Uterus (tissue), 2 donors: ENCODE results near the gene HSCB.
"Not testable (repeated sequence)": the region's sequence is repeated elsewhere in the genome, so short reads cannot be mapped to it uniquely, and the experiment has no call there.

Source experiments
- CTCF ChIP-seq, 4 experiments: fragments of 200-600 bp in 2 of 4; fragments of 450-650 bp in 2 of 4; sonication (generic) in 2 of 4; IDR thresholded peaks; one replicate each; pipeline ENCODE4 v1.5.1; 2016 to 2019; ENCODE audit warnings: antibody characterized with exemption in 4 of 4, mild to moderate bottlenecking in 2 of 4, moderate library complexity in 1 of 4
- POLR2A ChIP-seq, 2 donors: fragments of 450-650 bp; IDR thresholded peaks; one replicate each; pipeline ENCODE4 v1.6.1; 2016; ENCODE audit warnings: antibody characterized with exemption in 2 of 2, mild to moderate bottlenecking in 1 of 2, moderate library complexity in 1 of 2

GRCh38 chr22:28754512-28754911 lies 12.7 kb downstream of the HSCB start:
- TF ChIP-seq CTCF, POLR2A (IDR thresholded peaks at IDR 0.05): not testable (repeated sequence)
